HG02798 (cell line): ENCODE data around the gene NEDD4L.

Experiments used
- ATAC-seq: cut with Tn5 transposase; IDR thresholded peaks from one replicate; pipeline ENCODE4 v1.9.1; 2021; ENCODE audit warnings: mild to moderate bottlenecking; ENCODE audit not compliant: unreplicated experiment, poor library complexity

The NEDD4L gene

GRCh38 chr18:58323866-58324762 lies 280.1 kb downstream of the NEDD4L start:
- no peak for ATAC-seq

DNA sequence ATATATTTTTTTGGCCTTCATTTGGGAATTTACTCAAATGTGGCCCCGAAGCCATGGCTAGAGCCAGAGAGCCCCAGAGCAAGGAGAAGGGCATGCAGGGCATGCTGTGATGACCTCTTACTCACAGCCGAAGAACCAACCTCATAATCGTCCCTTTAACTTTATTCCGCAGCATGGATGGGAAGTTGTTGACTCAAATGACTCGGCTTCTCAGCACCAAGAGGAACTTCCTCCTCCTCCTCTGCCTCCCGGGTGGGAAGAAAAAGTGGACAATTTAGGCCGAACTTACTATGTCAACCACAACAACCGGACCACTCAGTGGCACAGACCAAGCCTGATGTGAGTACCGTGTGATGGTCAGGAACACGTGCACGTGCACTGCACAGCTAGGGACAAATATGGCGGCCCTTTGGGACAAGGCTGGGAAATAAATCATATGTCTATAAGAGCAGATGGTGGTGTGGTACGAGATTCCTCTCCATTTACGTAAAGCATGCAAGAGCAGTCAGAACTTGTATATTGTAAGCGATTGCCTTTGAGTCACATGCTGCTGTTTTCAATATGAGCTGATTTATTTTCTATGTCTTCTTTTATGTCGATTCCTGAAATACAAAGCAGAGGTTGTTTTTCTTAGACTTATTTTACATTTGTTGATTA lies 280.9 kb downstream of the NEDD4L start:
- no peak for ATAC-seq

- ATAC-seq, result no peak
These were observed 281.5 kb downstream of the NEDD4L start for GRCh38 chr18:58325494-58325893.

- no peak for ATAC-seq
These were observed 290.0 kb downstream of the NEDD4L start for GRCh38 chr18:58334061-58334460.

- ATAC-seq, result no peak
These were observed 291.2 kb downstream of the NEDD4L start for GRCh38 chr18:58335223-58335622.

- no peak for ATAC-seq
These were observed 291.8 kb downstream of the NEDD4L start for GRCh38 chr18:58335821-58336220.

GRCh38 chr18:58336605-58337004 lies 292.6 kb downstream of the NEDD4L start:
- no peak for ATAC-seq

DNA sequence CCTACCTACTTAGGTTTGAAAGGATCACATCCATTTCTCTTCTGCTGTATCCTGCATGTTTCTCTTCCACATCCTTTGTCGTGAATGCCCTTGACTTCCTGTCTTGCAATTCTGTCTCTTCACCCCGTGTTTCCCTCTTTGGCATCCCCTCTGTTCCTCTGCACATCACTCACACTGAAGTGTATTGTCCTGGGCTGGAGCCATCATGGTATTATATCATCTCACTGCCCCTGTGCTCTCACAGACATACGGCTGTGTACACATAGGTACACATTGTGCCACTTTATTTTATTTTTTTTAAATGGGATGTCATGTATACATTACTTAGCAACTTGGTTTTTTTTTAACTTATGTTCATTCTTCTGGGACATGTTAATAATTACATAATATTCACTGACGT lies 293.3 kb downstream of the NEDD4L start:
- no peak for ATAC-seq

GRCh38 chr18:58337686-58338085 lies 293.7 kb downstream of the NEDD4L start:
- ATAC-seq, result no peak

DNA sequence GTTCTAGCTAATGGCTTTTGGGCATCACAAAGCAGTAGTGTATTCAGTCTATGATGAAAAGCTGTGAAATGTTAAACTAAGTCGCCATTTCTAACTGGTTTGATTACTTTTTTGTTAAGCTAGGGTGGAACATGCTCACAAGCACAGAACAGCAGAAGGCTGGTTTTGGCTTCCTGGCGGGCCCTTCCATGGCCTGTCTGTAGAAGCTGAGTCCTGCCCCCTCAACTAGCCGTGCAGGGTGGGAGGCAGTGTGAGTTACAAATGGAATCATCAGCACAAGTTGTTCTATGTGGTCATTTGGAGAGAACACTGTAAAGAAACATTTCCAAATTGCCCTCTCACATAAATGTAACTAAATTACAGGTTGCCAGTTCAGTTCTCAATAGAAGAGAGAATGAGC lies 294.1 kb downstream of the NEDD4L start:
- ATAC-seq, result no peak

GRCh38 chr18:58338961-58339592 lies 295.1 kb downstream of the NEDD4L start:
- ATAC-seq, result no peak

GRCh38 chr18:58339890-58340289 lies 295.9 kb downstream of the NEDD4L start:
- no peak for ATAC-seq

GRCh38 chr18:58341916-58342315 lies 297.9 kb downstream of the NEDD4L start:
- ATAC-seq, result no peak

DNA sequence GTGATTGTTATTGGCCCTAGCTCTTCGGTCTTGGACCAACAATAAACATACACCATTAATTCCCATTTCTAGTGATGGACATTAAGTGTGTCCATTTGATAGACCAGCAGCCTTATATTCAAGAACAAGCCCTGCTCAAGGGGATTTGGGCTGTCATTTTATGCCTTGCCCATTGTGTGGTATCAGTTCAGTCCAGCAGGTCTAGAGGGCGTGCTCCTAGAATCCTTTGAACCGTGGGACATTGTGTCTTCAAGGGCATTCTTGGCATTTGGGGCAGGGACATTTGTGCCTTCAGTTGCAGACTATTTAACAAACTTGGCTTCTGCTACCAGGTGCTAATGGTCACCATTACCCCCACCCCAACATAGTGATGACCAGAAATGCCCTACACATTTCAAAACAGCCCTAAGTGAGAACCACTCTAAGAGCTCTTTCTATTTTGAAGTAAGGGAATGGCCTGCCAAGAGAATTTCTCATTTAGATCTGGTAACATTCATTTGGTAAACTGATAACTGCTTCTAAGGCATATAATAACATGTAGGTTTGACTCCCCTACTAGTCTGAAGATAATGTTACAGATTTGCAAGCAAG lies 300.1 kb downstream of the NEDD4L start:
- no peak for ATAC-seq

- no peak for ATAC-seq
These were observed 300.9 kb downstream of the NEDD4L start for GRCh38 chr18:58344861-58345463.

- no peak for ATAC-seq
These were observed 301.8 kb downstream of the NEDD4L start for GRCh38 chr18:58345875-58346274.

DNA sequence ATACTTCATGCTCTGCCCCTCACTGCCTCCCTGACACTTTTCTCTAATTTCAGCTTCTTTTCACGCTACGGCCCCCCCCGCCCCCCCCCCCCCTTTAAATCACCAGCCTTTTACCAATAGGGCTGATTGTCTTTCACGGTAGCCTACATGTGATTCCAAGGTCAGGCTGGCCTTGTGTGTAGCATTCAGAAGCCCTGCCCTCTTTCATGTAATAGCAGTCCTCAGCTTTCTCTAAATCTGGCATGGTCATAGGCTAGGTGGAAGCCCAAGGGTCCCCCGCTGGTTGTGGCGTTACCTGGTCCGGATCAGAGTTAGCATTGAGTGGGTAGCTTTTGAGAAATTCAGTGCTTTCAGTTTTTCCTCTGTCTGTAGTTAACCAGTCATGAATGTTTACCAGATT lies 303.1 kb downstream of the NEDD4L start:
- ATAC-seq, result no peak

DNA sequence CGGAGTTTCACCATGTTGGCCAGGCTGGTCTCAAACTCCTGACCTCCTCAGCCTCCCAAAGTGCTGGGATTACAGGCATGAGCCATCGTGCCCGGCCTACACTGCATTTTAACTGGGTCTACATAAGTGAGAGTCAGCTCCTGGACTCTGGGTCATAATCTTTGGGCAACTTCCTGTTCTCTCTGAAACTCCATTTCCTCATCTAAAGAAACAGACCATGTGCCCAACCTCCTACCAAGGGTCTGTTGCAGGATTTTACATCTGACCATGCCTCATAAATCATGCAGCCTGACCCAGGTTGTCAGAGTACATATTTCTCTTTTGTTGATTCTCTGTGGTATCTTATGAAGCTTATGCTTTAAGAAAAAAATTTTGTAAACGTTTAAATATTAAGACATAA lies 304.5 kb downstream of the NEDD4L start:
- ATAC-seq, result no peak

DNA sequence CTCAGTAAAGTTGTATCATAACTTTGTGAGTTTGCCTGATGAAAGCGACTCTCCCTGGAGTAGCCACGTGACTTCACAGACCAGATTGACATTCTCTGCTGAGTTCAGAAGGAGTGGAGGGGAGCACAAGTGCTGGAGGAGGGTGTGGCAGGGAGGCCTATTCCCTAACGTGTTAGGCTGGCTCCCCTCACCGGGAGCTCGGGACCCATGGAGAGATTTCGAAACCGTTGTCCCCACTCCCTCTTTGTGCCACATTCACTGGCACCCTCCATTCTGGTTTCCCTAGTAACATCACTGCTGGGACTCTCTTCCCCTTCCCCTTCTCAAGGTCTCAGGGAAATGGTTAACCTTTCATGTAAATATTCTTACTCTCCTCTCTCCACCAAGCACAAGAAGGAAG lies 304.9 kb downstream of the NEDD4L start:
- ATAC-seq, result no peak

DNA sequence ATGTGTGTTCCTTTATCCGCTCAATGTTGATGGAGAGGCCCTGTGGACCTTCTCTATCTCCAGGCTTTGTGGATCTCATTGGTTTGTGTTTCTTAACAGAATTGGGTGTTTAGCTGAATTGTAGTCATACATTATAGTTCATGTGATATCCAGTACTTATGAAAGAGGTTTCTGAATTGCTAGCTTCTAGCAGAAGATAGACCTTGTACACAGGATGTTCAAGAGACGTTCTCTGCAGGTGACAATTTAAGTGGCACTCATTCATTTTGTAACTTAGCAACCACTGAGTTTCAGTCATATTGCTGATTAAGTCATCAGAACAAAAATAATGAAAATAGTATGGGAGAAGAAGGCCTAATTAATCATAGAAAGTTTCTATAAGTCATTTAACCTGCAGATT lies 305.6 kb downstream of the NEDD4L start:
- ATAC-seq, result no peak

- ATAC-seq, result no peak
These were observed 306.5 kb downstream of the NEDD4L start for GRCh38 chr18:58350526-58350925.
